NT2/D1 (cell line): ENCODE data around the gene C2CD3.

Source experiments
- SUZ12 ChIP-seq: IDR thresholded peaks from 2 replicates; pipeline ENCODE4 v1.6.1; 2011; ENCODE audit not compliant: insufficient read length, insufficient read depth; ENCODE audit errors: extremely low read depth
- ZNF274 ChIP-seq: IDR thresholded peaks from 2 replicates; pipeline ENCODE4 v1.6.1; 2011; ENCODE audit warnings: mild to moderate bottlenecking, low read depth, low read length

DNA sequence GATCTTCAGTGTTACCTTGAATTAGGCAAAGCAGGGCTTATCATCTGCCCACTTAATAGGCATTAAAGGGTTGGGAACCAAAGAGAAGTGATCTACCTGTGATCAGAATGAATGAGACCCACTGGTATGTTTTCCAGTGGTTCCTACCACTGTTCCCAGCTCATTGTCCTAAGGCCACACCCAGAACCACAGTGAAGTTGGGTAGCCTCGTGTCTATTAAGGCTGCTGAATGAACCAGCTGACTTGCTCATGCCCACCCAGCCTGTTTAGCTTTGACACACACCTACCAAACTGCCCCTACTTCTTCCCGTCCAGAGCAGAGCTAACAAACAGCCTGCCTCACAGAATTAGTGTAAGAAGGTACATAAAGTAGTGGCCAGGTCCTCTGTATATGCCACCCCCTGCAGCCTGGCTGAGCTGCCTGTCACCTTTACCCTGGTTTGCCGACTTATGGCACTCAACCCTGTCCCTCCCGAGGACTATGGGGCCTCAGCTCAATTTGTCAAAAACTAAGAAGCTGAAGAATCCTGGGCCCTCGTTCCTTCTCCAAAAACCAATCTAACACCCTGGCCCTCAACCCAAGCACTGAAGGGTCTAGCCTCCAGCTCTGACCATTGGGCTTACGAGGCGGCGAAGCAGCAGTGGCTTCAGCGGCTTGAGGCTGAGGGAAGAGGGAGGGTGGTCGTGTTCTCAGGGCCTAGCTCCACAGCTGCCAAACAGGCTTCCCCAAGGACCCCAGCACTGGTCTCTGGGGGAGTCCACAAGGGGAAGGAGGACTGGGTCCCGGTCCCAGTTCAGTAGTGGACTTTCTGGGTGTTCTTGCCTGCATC, 198.0 kb downstream of the C2CD3 start:
- TF ChIP-seq SUZ12 (no peak), ZNF274 (no peak)
